ENCODE results near the gene TIPRL.

Gene TIPRL

DNA sequence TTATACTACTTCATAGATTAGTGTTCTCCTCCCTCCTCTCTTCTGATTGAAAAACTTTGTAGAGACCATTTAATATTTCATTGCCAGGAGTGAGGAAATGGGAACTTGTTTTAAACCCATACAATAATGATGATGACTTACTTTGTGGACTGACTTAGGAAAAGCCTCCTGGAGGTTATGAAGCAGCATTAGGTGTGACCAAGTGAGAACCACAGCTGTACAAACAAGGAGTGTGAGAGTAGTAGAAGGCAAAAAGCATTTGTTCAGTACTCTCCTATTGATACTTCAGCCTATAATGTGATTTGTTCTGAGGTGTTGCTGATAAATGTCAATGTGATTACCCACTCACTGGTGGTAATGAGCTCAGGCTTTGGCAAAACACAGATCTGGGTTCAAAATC is 8.4 kb downstream of the TIPRL start:
- Histone ChIP-seq H3K79me2 (ENCODE audit: low read length) (peaks cover 20% of the 10 kb centered on the region), H3K4me3 (ENCODE audit: low read length) (no peak overlapping the region), H3K36me3 (replicated peaks; ENCODE audit: low read depth, low read length) (peaks cover 33% of the 10 kb centered on the region), H3K4me1 (ENCODE audit: low read length) (no peaks in the 10 kb centered on the region), H2AFZ (ENCODE audit: low read depth, low read length) (no peak overlapping the region), H3K27ac (ENCODE audit: low read length) (no peak overlapping the region), H4K20me1 (ENCODE audit: insufficient read depth, low read length) (no peaks in the 10 kb centered on the region), H3K4me2 (ENCODE audit: low read length) (no peak overlapping the region), H3K27me3 (ENCODE audit: low read depth, low read length) (no peaks in the 10 kb centered on the region), H3K9ac (ENCODE audit: low read length) (no peak overlapping the region), H3K9me3 (ENCODE audit: insufficient read depth, low read length) (no peaks in the 10 kb centered on the region)
- no peak for TF ChIP-seq EZH2phosphoT487 (IDR thresholded peaks at IDR 0.05; ENCODE audit: low read depth)
- TF ChIP-seq, protein P1, sequence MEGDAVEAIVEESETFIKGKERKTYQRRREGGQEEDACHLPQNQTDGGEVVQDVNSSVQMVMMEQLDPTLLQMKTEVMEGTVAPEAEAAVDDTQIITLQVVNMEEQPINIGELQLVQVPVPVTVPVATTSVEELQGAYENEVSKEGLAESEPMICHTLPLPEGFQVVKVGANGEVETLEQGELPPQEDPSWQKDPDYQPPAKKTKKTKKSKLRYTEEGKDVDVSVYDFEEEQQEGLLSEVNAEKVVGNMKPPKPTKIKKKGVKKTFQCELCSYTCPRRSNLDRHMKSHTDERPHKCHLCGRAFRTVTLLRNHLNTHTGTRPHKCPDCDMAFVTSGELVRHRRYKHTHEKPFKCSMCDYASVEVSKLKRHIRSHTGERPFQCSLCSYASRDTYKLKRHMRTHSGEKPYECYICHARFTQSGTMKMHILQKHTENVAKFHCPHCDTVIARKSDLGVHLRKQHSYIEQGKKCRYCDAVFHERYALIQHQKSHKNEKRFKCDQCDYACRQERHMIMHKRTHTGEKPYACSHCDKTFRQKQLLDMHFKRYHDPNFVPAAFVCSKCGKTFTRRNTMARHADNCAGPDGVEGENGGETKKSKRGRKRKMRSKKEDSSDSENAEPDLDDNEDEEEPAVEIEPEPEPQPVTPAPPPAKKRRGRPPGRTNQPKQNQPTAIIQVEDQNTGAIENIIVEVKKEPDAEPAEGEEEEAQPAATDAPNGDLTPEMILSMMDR (IDR thresholded peaks at IDR 0.05; ENCODE audit: low read depth, low read length), result no peak

DNA sequence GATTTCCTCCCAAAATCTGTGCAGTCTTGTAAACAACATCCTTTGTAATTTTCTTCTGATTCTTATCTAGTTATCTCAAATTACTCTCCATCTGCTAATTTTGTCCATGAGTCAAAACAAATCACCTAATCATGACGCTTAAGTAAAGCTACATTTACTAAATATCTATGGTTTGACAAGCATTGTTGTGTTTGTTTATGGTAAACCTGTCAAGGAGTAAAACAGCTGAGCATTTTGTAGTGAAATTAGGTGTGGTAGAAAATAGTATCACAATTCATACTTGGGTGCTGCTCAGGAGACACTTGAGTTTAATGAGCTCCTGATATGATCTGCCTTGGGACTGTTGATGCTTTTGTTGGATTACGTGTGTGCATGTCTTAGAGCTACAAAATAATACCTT is 11.6 kb downstream of the TIPRL start:
- no peak for TF ChIP-seq EZH2phosphoT487 (IDR thresholded peaks at IDR 0.05; ENCODE audit: low read depth)
- TF ChIP-seq, protein P1 (IDR thresholded peaks at IDR 0.05; ENCODE audit: low read depth, low read length), result no peak
- H3K9me3 ChIP-seq (ENCODE audit: insufficient read depth, low read length), result no peaks in the 10 kb centered on the region
- no peak overlapping the region for H3K27ac ChIP-seq (ENCODE audit: low read length)
- no peak overlapping the region for H2AFZ ChIP-seq (ENCODE audit: low read depth, low read length)
- no peaks in the 10 kb centered on the region for H4K20me1 ChIP-seq (ENCODE audit: insufficient read depth, low read length)
- H3K9ac ChIP-seq (ENCODE audit: low read length), result no peak overlapping the region
- no peak overlapping the region for H3K4me2 ChIP-seq (ENCODE audit: low read length)
- no peaks in the 10 kb centered on the region for H3K4me1 ChIP-seq (ENCODE audit: low read length)
- H3K27me3 ChIP-seq (ENCODE audit: low read depth, low read length), result no peaks in the 10 kb centered on the region
- H3K36me3 ChIP-seq (replicated peaks; ENCODE audit: low read depth, low read length), result peaks cover 44% of the 10 kb centered on the region
- H3K79me2 ChIP-seq (ENCODE audit: low read length), result 0 out of 2 replicates have a peak, but pooled peaks cover 5% of the 10 kb centered on the region
- H3K4me3 ChIP-seq (ENCODE audit: low read length), result no peak overlapping the region

DNA sequence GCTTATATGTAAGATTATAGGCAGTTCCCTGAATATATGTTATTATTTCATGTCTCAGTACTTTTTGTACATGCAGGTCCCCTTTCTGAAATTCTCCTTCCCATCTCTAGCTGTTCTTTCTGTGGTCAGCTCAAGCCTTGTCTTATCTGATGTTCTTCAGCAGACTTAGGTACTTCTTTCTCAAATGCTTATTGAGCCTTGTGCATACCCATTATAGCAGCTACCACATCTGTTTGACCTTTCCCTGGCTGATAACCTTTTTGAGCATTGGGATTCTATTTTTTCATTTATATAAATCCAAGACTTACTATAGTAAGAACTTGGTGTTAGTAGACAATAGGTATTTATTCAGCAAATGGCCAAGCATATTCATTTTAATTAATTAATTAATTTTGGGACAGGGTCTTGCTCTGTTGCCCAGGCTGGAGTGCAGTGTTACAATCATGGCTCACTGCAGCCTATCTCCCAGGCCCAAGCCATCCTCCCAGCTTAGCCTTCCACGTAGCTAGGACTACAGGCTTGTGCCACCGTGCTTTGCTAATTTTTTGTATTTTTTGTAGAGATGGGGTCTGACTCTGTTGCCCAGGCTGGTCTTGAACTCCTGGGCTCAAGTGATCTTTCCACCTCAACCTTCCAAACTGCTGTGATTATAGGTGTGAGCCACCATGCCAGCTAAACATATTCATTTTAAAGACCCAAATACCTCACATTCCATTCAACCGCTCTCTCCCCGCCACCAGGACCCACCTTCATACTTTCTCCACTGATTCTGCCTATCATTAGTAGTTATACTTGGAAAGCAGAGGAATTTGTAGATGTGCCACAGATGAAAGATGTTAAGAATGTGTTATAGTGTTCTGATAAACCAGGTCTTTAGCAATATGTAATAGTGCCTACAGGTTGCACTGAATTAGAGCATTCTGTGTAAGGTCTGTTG is 16.7 kb downstream of the TIPRL start:
- Histone ChIP-seq H3K4me1 (ENCODE audit: low read length) (no peaks in the 10 kb centered on the region), H4K20me1 (ENCODE audit: insufficient read depth, low read length) (no peaks in the 10 kb centered on the region), H3K4me2 (ENCODE audit: low read length) (no peak overlapping the region), H3K36me3 (replicated peaks; ENCODE audit: low read depth, low read length) (peaks cover 52% of the 10 kb centered on the region), H3K79me2 (ENCODE audit: low read length) (no peaks in the 10 kb centered on the region), H2AFZ (ENCODE audit: low read depth, low read length) (no peak overlapping the region), H3K27ac (ENCODE audit: low read length) (no peak overlapping the region), H3K4me3 (ENCODE audit: low read length) (no peak overlapping the region), H3K27me3 (ENCODE audit: low read depth, low read length) (no peaks in the 10 kb centered on the region), H3K9ac (ENCODE audit: low read length) (no peak overlapping the region), H3K9me3 (ENCODE audit: insufficient read depth, low read length) (no peaks in the 10 kb centered on the region)
- no peak for TF ChIP-seq EZH2phosphoT487 (IDR thresholded peaks at IDR 0.05; ENCODE audit: low read depth)
- TF ChIP-seq, protein P1 (IDR thresholded peaks at IDR 0.05; ENCODE audit: low read depth, low read length), result no peak

DNA sequence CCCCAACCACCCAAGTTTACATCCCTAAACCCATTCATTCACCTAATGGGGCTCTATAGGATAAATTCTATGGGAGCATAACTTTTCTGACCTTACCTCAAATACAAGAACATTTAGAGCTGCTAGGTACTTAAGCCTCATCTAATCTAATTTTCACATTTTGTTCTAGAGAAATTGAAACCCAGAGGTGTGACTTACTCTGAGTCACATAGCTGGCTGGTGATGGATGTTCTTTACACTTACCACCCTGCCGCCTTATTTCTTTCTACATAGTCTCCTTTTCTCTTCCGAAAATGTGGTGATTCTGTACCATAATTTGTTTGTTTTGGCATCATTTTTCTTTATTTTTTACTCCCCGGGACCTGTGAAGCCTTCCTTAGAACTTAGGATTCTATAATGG is 20.3 kb downstream of the TIPRL start:
- Histone ChIP-seq H3K4me3 (ENCODE audit: low read length) (no peak overlapping the region), H3K27ac (ENCODE audit: low read length) (no peak overlapping the region), H3K4me1 (ENCODE audit: low read length) (no peaks in the 10 kb centered on the region), H3K36me3 (replicated peaks; ENCODE audit: low read depth, low read length) (peaks cover 59% of the 10 kb centered on the region), H3K4me2 (ENCODE audit: low read length) (no peak overlapping the region), H4K20me1 (ENCODE audit: insufficient read depth, low read length) (no peaks in the 10 kb centered on the region), H3K9ac (ENCODE audit: low read length) (no peak overlapping the region), H2AFZ (ENCODE audit: low read depth, low read length) (no peak overlapping the region), H3K79me2 (ENCODE audit: low read length) (no peaks in the 10 kb centered on the region), H3K9me3 (ENCODE audit: insufficient read depth, low read length) (no peaks in the 10 kb centered on the region), H3K27me3 (ENCODE audit: low read depth, low read length) (no peaks in the 10 kb centered on the region)
- no peak for TF ChIP-seq EZH2phosphoT487 (IDR thresholded peaks at IDR 0.05; ENCODE audit: low read depth)
- TF ChIP-seq, protein P1 (IDR thresholded peaks at IDR 0.05; ENCODE audit: low read depth, low read length), result no peak
